Renal cortex interstitium (tissue), 11 donors: ENCODE measurements around the gene MAN2A1. TPM values are rescaled to one million over a fixed set of nuclear protein-coding genes. Genes with fewer than 3 reads are reported as not detected.

Source experiments
- DNase-seq, 11 donors: peaks; one replicate each; pipeline ENCODE4 v3.0.0-alpha.2; 2013; ENCODE audit warnings: low read depth in 9 of 11, low spot score in 4 of 11; ENCODE audit errors: extremely low read depth in 1 of 11
- polyA plus RNA-seq, 3 donors: library from polyadenylated mRNA; unstranded; fragments of 120-200 nt; gene quantifications; one replicate each; pipeline ENCODE4 v1.2.1, GENCODE V29; 2013; ENCODE audit not compliant: insufficient read length in 3 of 3

The MAN2A1 gene
- polyA plus RNA-seq, 3 donors: 59.4 to 75.7 (median 66.1) TPM

DNA sequence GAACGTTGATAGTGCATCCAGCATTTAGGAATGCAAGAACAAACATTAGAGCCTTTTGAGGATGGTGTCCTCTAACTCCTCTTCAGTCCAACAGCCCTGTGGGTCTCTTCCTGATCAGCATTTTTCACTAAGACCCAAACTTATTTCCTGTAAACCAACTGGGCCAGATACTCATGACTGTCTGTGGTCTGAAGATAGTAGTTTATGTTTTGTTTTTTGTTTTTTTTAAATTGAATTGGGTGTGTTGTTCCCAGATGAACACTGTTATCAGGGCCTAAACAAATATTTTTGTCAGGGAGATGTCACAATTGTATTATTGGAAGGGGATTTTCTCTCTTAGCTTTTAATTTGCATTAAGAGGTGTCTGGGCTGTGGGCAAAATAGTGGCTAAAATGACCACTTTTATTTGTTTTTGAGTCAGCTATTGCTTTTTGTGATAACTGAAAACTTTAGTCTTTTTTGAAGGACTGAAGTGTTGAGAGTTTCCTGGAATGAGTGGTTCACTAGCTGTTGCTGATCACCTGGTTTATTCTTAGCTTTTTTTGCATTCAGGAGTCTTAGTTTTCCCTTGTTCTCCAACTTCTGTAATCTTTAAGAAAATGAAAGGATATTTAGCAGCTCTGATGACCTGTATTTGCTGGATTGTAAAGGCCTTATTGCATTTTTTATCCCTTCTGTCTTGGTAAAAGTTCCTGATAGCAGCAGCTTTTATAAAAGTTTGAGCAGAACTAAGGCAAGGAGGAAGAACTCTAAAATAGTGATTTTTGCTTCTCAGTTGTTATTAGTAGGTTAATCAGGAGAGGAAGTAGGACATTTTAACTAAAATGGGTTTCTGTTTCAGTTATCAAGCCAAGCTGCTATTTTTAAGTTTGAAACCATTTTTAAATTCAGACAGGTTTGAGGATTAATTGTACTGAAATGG is 5.5 kb downstream of the MAN2A1 start:
- no peak for DNase-seq

GRCh38 chr5:109697339-109697738 is 7.6 kb downstream of the MAN2A1 start:
- DNase-seq: no peak

DNA sequence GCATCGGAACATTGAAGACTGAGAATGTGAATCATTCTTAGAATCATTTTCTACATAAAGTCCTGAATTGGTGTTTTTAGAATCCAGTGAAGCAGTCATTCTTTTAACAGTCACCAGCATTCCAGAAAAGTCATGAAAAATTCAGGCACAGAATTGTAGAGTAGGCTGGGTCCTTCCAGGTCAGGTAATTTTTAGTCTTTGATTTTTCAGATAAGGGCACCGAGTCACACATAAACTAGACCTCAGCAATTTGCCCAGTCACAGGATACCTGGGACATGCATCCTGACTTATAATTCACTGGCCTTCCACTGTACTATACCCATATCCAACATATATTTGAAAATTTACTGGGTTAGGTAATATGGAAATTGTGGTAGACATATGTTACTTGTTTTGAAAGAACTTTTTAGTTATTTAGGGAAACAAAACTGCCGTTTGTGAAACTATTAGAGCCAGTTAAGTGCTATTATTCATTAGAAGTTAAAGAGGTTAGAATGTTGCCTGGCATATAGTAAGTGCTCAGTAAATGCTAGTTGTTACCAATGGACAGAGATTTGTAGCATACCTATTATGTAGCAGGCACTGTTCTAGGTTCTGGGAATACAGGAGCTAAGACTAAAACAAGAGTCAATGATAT is 10.9 kb downstream of the MAN2A1 start:
- no peak for DNase-seq

- no peak for DNase-seq
These were observed 11.5 kb downstream of the MAN2A1 start for GRCh38 chr5:109701252-109701651.

DNA sequence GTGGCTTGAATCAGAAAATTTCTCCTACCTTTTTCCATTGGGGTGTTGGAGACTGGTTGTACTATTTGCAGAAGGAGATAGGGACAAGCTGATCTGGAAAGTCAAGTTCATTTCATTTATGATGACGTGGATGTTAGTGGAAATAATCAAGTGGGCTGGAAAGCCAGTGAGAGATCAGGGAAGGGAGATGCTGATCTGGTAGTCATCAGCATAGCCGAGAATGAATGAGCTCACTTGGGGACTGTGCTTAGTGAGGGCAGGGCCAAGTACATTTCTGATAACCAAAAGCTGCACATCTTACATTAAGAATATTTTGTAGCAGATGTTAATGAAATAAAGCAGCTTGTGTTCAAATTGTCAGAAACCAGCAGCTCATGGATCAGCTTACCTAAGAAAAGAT is 12.1 kb downstream of the MAN2A1 start:
- DNase-seq: no peak

DNA sequence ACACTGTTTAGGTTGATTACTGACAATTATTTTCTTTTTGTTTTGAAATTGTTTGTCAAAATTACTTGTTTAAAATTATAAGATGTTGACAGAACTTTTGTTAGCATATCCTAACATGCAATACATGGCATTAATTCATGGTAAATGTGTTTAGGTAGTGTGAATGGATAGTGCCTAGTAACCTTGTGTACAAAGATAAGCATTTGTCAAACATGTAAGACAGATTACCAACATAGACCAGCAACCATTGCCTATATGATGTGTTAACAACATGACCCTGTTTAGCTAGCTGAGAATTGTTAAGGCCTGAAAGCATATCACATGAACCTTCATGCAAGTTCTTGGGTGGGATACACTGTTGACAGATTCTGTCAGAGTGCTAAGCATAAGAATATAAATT is 13.4 kb downstream of the MAN2A1 start:
- no peak for DNase-seq

GRCh38 chr5:109703829-109704228 is 14.1 kb downstream of the MAN2A1 start:
- no peak for DNase-seq

DNA sequence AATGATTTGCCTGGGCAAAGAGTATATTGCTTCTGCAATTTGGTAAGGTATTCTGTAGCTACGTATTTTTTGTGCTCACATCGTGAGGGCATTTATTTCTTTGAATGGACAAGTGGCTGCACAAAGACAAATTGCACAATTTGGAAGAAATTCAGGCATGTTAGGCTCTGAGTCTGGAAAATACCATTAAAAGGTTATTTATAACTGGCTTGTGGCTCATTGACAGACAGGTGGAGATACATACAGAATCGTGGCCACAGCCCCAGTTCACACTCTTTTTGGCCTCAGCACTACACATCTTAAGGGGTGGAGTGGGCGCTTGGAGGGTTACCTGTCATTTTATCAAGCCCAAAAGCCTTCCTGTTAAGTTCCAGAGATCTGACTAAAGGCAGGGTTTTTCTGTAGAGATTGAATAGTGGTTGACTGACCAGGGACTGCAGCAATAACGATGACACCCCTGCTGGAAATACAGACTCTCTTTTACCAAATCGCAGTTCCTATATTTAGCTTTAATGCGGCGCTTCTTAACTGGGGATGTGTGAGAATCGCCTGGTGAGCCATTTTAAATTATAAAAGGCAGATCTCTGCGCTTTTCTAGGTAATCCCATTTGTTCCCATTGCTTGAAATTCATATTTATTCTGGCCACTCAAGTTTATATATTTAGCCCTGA is 14.7 kb downstream of the MAN2A1 start:
- no peak for DNase-seq

DNA sequence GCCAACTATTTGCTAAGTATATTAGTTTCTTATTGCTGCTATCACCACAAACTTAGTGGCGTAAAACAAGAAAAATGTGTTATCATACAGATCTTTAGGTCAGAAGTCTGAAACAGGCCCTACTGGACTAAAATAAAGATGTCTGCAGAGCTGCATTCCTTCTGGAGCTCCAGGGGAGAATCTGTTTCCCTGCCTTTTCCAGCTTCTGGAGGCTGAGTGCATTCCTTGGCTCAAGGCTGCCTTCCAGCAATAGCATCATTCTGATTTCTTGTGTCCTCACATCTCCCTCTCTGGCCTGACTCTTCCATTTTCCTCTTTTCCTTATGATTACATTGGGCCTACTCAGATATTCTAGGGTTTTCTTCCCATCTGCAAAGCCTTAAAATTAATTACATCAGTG is 15.9 kb downstream of the MAN2A1 start:
- no peak for DNase-seq

GRCh38 chr5:109706095-109706494 is 16.4 kb downstream of the MAN2A1 start:
- DNase-seq: no peak

DNA sequence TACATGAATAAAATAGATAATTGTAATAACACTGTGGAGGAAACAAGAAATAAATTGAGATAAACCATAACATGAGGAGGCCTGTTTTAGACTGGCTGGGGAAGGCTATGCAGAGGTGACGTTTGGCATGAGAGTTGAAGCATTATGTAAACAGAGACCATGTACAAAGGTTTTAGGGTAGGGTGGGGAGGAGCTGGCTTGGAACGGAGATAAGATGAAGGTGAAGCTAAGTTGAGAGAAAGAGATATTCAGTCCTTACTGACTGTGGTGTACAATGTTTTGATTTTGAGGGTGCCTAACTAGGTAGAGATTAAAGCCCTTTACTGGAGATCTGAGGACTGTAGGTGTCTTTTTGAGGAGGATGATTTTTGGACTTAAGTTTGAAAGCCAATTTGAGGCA is 17.8 kb downstream of the MAN2A1 start:
- DNase-seq: no peak

DNA sequence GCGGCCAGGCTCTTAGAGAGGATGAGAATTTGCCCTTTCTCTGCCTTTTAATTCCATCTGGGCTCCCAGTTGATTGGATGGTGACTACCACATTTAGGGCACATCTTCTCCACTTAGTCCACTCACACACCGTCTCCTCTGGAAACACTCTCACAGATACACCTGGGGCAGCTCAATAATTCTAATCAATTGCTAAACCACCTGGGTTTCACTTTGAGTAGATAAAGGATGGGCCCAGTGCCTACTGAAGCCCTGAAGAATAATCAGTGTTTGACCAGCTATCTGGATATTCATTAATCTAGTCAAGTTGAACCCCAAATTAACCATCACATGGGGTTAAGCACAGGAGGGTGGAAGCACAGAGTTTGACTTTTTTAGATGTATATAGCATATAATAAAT is 19.1 kb downstream of the MAN2A1 start:
- DNase-seq: no peak

DNA sequence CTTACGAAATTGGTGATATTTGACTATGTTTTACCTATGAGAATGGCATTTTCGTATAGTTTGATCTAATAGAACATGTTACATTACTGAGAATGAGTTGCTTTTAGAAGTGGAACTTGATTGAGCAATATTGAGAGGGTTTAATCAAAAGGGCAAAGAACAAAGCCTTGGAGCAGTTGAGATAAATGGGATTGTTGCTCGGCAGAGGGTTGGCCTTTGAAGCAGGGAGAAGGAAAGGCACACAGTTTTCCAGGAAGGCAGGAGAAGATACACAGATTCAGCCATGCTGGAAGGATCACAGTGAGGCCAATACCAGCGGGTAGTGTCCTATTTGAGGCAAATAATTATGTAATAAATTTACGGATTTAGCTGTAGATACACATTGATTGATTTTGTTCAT is 19.5 kb downstream of the MAN2A1 start:
- no peak for DNase-seq

- no peak for DNase-seq
These were observed 21.9 kb downstream of the MAN2A1 start for GRCh38 chr5:109711673-109712072.

- no peak for DNase-seq
These were observed 23.7 kb downstream of the MAN2A1 start for GRCh38 chr5:109713453-109713852.

DNA sequence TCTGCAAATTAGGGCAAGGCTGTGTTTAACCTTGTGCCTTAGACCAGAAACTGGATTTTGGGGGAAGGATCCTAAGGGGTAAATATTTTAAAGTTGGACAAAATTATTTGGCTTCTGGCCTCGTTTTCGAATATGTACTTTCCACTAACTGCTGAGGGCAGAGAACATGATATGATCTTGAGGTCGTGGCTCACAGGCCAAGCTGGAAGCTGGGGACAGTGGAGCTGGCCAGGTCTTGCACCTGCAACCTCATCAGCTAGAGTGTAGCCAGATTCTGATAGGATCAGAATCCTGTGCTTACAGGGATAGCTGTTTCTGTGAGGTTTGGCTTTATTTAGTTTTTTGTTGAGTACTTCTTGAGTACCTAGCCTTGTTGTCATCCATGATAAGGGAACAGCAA is 24.9 kb downstream of the MAN2A1 start:
- no peak for DNase-seq

- DNase-seq: no peak
These were observed 28.5 kb downstream of the MAN2A1 start for GRCh38 chr5:109718216-109718615.

- DNase-seq: no peak
These were observed 28.9 kb downstream of the MAN2A1 start for GRCh38 chr5:109718632-109719031.

DNA sequence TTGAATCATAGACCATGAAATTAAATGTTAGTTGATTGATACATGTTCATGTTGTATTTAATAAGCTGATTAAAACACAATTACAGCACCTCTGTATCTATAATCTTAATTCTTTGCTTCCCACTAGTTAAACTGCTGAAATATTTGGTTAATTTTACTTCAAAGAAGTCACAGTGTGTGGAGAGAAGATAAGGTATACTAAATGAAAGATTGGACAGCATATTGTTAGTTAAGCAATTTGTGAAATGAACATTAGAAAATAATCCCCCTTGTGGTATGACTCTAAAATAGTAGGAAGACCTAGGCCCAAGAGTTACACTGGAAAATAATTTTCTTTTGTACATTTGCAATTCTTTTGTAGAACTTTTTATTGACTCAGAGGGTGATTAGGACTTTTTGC is 30.3 kb downstream of the MAN2A1 start:
- no peak for DNase-seq

GRCh38 chr5:109721741-109722140 is 32.0 kb downstream of the MAN2A1 start:
- no peak for DNase-seq
